ENCODE measurements around the gene ARFRP1. TPM values are rescaled to one million over a fixed set of nuclear protein-coding genes. Genes with fewer than 3 reads are reported as not detected.

Gene ARFRP1
- total and polyA plus RNA-seq, 2 of the 13 experiments (the other 11 are each of a cell fraction or from before 2014, with no cell fraction given): 32.0 to 51.1 TPM

DNA sequence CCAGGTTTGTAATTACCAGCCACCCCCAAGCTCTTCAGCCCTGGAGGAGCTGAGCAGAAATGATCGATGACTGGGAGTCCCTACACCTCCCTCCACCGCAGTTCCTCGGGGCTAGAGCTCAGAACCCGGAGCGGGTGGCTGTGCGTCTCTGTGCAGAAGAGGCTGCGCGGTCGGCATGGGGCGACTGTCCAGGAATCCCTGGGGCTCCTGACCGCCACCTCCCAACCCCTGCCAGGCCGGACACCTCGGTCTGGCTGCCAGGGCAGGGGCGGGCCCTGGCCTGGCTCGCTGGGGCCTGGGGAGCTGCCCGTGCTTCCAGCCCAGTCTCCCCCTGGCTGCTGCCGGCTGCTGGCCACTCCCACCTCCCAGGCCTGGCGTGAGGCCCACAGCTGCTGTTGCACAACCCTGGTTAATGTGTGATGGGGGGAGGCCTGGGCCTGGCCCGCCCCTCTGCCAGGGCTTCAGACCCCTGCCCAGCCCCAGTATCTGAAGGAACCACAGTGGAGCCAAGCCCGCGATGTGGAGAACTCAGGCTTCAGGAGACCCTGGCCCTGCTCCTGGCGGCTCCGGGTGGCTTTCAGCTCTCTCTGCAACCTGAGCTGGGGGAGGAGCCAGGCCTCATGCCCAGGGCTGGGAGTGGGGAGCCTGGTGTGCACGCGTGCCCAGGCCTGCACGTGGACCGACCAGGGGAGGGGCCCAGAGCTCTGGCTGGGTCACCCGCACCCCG is 33.0 kb upstream of the ARFRP1 start (continued):
- TF ChIP-seq, protein P1, sequence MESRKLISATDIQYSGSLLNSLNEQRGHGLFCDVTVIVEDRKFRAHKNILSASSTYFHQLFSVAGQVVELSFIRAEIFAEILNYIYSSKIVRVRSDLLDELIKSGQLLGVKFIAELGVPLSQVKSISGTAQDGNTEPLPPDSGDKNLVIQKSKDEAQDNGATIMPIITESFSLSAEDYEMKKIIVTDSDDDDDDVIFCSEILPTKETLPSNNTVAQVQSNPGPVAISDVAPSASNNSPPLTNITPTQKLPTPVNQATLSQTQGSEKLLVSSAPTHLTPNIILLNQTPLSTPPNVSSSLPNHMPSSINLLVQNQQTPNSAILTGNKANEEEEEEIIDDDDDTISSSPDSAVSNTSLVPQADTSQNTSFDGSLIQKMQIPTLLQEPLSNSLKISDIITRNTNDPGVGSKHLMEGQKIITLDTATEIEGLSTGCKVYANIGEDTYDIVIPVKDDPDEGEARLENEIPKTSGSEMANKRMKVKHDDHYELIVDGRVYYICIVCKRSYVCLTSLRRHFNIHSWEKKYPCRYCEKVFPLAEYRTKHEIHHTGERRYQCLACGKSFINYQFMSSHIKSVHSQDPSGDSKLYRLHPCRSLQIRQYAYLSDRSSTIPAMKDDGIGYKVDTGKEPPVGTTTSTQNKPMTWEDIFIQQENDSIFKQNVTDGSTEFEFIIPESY (CRISPR knock-in tag; IDR thresholded peaks at IDR 0.05): peak; percentile 79
- TF ChIP-seq HNRNPH1 (optimal IDR thresholded peaks at IDR 0.05; ENCODE audit: low read depth, low read length): peak; percentile 27
- TF ChIP-seq ZNF619 (CRISPR knock-in tag; IDR thresholded peaks at IDR 0.05): peak; percentile 54
- TF ChIP-seq SP1 (IDR thresholded peaks at IDR 0.05): no peak
- peak; percentile 98 for TF ChIP-seq SP1 (CRISPR knock-in tag; IDR thresholded peaks at IDR 0.05)
- no peak for TF ChIP-seq PAF1 (CRISPR knock-in tag; IDR thresholded peaks at IDR 0.05)
- TF ChIP-seq TOE1 (CRISPR knock-in tag; IDR thresholded peaks at IDR 0.05): peak; percentile 92
- TF ChIP-seq, protein P2, sequence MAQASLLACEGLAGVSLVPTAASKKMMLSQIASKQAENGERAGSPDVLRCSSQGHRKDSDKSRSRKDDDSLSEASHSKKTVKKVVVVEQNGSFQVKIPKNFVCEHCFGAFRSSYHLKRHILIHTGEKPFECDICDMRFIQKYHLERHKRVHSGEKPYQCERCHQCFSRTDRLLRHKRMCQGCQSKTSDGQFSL (CRISPR knock-in tag; IDR thresholded peaks at IDR 0.05): peak; percentile 94
- peak; percentile 64; the same call in 1 of the 2 replicates for TF ChIP-seq ZNF749 (CRISPR knock-in tag; IDR thresholded peaks at IDR 0.05; ENCODE audit: borderline replicate concordance)
- TF ChIP-seq, protein P3, sequence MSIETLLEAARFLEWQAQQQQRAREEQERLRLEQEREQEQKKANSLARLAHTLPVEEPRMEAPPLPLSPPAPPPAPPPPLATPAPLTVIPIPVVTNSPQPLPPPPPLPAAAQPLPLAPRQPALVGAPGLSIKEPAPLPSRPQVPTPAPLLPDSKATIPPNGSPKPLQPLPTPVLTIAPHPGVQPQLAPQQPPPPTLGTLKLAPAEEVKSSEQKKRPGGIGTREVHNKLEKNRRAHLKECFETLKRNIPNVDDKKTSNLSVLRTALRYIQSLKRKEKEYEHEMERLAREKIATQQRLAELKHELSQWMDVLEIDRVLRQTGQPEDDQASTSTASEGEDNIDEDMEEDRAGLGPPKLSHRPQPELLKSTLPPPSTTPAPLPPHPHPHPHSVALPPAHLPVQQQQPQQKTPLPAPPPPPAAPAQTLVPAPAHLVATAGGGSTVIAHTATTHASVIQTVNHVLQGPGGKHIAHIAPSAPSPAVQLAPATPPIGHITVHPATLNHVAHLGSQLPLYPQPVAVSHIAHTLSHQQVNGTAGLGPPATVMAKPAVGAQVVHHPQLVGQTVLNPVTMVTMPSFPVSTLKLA (IDR thresholded peaks at IDR 0.05): peak; percentile 60
- TF ChIP-seq ARHGAP35 (CRISPR knock-in tag; IDR thresholded peaks at IDR 0.05; ENCODE audit: borderline replicate concordance): peak; percentile 94; the same call in 1 of the 2 replicates
- TF ChIP-seq SRF (IDR thresholded peaks at IDR 0.05; ENCODE audit: low read depth, low read length): no peak
- peak; percentile 92 for TF ChIP-seq MEF2D (CRISPR knock-in tag; IDR thresholded peaks at IDR 0.05)
- peak; percentile 89; the same call in 1 of the 2 replicates for TF ChIP-seq ZSCAN21 (CRISPR knock-in tag; IDR thresholded peaks at IDR 0.05; ENCODE audit: borderline replicate concordance)
- peak; percentile 98 for TF ChIP-seq ZNF614 (CRISPR knock-in tag; IDR thresholded peaks at IDR 0.05; ENCODE audit: borderline replicate concordance)
- no peak for TF ChIP-seq ATF7 (IDR thresholded peaks at IDR 0.05)
- no peak; the same call in 1 of the 2 replicates for TF ChIP-seq ATF7 (CRISPR knock-in tag; IDR thresholded peaks at IDR 0.05)
- TF ChIP-seq ZKSCAN5 (CRISPR knock-in tag; IDR thresholded peaks at IDR 0.05): no peak
- peak; percentile 90; the same call in 1 of the 2 replicates for TF ChIP-seq GZF1 (CRISPR knock-in tag; IDR thresholded peaks at IDR 0.05)
- TF ChIP-seq KDM5B (CRISPR knock-in tag; IDR thresholded peaks at IDR 0.05; ENCODE audit: borderline replicate concordance): peak; percentile 92
- peak; percentile 96 for TF ChIP-seq BRCA1 (CRISPR knock-in tag; IDR thresholded peaks at IDR 0.05)
- TF ChIP-seq ZNF33B (CRISPR knock-in tag; IDR thresholded peaks at IDR 0.05): peak; percentile 95
- TF ChIP-seq, protein P4, sequence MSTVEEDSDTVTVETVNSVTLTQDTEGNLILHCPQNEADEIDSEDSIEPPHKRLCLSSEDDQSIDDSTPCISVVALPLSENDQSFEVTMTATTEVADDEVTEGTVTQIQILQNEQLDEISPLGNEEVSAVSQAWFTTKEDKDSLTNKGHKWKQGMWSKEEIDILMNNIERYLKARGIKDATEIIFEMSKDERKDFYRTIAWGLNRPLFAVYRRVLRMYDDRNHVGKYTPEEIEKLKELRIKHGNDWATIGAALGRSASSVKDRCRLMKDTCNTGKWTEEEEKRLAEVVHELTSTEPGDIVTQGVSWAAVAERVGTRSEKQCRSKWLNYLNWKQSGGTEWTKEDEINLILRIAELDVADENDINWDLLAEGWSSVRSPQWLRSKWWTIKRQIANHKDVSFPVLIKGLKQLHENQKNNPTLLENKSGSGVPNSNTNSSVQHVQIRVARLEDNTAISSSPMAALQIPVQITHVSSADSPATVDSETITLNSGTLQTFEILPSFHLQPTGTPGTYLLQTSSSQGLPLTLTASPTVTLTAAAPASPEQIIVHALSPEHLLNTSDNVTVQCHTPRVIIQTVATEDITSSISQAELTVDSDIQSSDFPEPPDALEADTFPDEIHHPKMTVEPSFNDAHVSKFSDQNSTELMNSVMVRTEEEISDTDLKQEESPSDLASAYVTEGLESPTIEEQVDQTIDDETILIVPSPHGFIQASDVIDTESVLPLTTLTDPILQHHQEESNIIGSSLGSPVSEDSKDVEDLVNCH (CRISPR knock-in tag; IDR thresholded peaks at IDR 0.05): peak; percentile 73; the same call in 1 of the 2 replicates
- peak; percentile 95; the same call in 1 of the 2 replicates for TF ChIP-seq ZNF557 (CRISPR knock-in tag; IDR thresholded peaks at IDR 0.05)
- TF ChIP-seq YY1 (IDR thresholded peaks at IDR 0.05; ENCODE audit: insufficient read depth, insufficient replicate concordance, low read depth, low read length): peak; percentile 69
- TF ChIP-seq ZBTB21 (CRISPR knock-in tag; IDR thresholded peaks at IDR 0.05): peak; percentile 36
